Hematopoietic multipotent progenitor cell treated with erythropoietin and hydrocortisone succinate and interleukin-3 and kit ligand, for 15 days (in vitro differentiated cells): ENCODE results near the gene ITGB3.
"Not testable (repeated sequence)": the region's sequence is repeated elsewhere in the genome, so short reads cannot be mapped to it uniquely, and the experiment has no call there.

Experiments
- DNase-seq: peaks from one replicate; pipeline ENCODE4 v3.0.0-alpha.2; 2015; ENCODE audit warnings: low spot score

ITGB3 gene

DNA sequence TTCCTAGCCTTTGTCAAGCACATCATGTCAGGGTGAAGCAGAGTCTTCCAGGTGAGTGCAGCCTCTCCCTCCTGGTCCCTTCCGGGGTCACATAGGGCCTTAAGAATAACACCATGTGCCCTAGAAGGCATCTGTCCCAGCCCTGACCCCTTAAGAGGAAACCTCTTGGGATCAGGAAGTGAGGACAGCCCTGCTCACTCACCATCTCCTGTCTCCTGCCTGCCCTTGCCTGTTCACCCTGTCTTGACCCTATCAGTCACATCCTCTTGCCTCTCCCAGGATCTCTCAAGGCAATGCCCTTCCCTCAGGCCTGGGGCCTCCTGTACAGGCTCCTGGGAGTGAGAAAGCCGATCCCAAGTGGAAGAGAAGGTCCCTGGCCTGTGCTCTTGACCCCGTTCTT lies 30.6 kb upstream of the ITGB3 start:
- no peak for DNase-seq

DNA sequence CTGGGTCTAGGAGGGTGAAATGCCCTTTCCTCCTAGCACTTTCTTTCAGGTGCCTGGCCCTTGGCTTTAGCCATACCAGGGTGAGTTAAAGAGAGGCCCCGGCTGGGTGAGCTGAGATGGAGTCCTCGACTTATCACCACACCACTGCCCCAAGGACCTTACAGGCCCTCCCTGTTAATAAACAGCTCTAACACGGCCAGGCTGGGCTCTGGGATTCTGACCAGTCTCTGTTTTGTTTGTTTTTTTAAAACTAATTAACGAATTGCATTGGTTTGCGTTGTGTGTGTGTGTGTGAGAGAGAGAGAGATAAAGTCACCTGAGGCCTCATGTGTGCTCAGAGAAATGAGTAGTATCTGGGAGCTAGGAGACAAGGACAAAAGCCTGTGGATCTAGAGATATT lies 30.2 kb upstream of the ITGB3 start:
- no peak for DNase-seq

DNA sequence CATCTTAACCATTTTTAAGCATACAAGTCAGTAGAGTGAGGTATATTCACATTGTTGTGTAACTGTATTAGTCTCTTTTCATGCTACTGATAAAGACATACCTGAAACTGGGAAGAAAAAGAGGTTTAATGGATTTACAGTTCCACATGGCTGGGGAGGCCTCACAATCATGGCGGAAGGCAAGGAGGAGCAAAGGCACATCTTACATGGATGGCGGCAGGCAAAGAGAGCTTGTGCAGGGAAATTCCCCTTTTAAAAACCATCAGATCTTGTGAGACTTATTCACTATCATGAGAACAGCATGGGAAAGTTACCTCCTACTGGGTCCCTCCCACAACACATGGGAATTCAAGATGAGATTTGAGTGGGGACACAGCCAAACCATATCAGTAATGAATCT lies 29.6 kb upstream of the ITGB3 start:
- DNase-seq, result not testable (repeated sequence)

DNA sequence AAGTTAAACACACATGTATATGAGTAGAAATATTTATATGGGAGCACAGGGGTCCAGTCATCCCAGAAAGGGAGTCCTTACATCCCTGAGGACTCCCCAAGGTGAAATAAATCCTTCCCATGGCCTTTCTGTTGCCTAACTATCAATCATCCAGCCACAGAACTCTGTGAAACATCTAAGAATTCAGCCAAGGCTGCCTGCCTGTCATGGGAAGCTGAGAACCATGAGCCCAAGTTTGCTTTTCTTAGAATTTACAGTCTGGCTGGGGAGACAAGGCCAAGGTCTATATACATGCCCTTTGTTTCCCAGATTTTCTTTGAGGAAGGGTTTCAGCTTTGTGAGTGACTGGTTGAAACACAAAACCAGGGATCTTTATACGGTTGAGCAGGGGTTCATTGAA lies 28.7 kb upstream of the ITGB3 start:
- DNase-seq, result no peak

DNA sequence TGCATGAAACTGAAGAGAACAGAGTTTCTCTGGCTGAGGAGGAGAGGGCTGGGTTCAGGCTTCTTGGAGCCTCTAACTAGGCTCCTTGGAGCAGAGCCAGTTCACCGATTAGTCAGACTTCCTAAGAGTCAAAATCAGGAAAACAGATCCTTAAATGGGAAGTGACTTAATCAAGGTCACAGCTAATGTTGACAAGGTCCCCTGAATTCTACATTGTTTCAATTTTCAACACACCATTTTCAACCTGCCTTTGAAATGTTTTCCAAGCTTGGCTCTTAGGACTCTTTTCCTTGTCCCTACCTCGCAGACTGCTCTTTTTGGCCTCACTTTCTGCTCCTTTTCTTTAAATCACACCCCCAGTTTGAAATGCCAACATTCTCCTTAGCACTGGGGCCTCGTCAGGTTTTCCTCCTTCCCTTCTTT lies 28.2 kb upstream of the ITGB3 start:
- peak; percentile 37 for DNase-seq

DNA sequence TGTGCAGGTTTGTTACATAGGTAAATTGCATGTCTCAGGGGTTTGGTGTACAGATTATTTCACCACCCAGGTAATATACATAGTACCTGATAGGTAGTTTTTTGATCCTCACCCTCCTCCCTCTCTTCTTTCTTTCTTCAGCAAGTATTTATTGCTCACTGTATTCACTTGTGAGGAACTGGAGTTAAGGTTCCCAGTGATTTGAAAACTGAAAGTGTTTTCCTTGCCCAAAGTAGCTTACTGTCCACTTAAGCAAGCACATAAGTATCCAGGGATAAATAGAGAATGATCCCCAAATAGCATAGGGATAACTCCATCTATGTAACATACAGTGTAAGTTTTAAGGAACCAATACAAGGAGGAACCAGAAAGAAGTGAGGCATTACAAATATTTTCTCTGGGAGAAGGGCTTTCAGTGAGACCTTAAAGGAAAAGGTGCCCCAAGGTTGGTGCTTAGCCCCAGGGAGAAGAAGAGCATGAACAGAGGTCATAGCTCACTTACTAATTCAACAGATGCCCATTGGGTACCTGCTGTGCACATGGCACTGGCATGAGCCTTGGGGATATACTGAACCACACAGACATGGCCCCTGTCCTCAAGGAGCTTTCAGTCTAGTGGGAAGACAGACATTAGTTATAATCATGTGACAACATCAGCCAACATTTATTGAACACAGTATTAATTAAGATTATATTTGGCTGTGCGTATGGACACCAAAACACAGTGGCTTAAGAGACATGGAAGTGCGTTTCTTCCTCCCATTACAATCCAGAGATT lies 27.5 kb upstream of the ITGB3 start:
- no peak for DNase-seq

DNA sequence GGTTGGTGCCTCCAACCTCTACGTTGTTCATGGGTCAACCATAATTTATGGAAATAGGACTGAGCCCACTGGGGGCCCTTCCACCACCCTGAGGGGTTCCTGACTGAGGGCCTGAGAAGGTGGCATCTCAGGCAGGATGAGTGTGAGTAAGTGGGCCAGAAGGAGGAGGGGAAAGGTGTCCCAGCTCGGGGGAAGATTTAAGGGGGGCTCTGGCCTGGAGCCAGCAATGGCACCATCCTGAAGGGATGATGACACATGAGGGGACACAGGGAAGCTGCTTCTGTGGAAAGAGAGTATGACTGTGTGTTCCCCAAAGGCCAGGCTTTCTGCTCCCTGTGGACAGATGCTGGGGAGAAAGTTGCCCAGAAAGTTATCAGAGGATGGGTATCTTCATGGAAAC lies 25.8 kb upstream of the ITGB3 start:
- DNase-seq, result no peak

DNA sequence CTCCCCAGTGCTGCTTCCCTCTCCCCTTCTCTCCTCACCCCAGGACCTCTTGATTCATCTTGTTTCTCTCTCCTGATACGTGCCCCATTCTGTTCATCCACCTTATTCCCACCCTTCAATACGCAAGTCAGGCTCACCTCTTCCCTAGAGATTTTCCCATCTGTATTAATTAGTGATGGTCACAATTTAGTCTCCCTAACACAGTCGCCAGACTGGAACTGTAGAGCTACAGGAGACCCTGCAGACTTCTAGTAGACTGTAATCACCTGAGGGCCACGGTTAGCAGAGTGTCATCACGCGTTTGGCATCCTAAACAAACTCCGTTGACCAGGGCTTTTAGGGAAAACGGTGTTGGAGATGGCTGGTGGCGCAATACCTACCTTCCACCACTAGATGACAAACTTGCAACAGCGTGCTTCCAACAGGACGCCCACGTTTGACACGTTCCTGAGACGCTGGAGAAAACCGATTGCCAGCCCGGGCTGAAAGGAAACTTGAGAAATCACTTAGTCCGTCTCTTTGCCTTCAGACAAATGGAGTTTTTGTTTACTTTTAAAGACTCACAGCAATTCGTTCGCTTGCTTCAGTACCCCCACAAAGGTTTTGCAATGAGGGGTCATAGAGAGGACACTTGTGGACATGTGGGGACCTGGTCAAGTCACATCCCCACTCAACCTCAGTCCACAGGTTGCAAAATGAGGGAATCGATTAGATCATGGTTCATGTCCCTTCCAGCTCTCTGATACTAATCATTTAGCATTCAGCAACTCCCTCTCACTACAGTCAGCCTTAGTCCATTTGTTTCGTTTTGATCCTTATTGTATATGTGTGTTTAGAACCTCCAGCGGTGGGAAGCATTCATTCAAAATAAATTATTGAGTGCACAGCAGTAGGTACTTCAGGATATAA lies 23.8 kb upstream of the ITGB3 start:
- DNase-seq, result peak; percentile 86

DNA sequence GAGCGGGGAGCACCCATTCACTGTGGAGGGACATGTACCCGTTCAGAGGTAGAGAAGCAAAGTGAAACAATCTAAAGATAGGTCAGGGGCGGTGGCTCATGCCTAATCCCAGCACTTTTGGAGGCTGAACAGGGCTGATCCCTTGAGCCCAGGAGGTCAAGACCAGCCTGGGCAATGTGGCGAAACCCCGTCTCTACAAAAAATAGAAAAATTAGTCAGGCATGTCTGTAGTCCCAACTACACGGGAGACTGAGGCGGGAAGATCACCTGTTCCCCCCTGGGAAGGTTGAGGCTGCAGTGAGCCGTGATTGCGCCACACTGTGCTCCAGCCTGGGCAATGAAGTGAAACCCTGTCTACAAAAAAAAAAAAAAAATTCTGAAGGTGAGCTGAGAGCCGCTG lies 22.8 kb upstream of the ITGB3 start:
- no peak for DNase-seq

DNA sequence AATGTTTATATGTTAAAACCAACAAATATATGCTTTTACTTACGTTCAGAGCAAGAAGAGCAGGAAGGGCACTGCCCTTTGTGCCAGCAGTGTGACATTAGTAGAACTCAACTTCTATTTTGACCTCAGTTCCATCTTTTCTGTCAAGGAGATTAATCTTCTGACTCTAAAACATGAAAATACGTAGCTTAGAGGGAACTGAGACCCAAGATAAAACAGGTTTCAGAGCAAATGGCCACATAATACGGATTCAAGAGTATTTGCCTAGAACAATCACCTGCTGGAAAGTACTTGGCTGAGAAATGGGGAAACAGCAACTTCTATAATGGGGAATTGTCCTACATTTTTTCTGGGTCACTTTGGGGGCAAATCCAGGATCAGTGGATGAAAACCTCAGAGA lies 22.3 kb upstream of the ITGB3 start:
- no peak for DNase-seq

DNA sequence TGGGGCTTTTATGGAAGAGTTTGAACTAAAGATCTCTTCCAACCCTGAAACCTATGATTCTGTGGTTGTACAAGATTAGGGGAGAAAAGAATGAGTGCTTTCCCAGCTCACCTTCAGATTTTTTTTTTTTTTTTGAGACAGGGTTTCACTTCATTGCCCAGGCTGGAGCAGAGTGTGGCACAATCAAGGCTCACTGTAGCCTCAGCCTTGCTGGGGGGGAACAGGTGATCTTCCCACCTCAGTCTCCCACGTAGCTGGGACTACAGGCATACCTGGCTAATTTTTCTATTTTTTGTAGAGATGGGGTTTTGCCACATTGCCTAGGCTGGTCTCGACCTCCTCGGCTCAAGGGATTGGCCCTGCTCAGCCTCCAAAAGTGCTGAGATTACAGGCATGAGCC lies 21.8 kb upstream of the ITGB3 start:
- DNase-seq, result no peak

DNA sequence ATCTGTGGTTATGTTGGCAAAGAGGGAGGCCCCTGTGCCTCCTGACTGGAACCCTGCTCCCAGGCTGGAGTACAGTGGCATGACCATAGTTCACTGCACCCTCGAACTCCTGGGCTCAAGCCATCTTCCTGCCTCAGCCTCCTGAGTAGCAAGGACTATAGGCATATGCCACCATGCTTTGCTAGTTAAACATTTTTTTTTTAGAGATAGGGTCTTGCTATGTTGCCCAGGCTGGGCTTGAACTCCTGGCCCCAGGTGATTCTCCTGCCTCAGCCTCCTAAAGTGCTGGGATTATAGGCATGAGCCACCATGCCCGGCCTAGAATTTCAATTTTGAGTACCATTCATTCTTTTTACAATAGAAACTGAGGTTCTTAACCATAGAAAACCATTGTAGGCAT lies 21.2 kb upstream of the ITGB3 start:
- no peak for DNase-seq

DNA sequence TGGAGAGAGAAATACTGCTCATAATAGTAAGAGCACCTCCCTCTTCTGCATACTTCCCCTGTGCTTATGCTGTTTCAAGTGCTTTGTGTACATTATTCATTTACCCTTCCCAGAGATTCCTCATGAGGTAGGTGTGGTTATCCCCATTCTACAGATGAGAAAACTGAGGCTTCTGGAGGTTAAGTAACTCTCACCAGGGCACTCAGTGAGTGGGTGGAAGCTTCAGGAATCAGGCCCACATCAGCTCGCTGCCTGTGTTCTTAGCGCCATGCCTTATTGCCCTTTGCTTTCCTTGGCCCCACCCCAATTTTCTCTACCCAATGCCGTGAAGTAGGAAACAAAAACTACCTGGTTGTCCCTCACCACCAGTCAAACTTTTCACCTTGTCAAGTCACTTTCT lies 18.1 kb upstream of the ITGB3 start:
- DNase-seq, result no peak

DNA sequence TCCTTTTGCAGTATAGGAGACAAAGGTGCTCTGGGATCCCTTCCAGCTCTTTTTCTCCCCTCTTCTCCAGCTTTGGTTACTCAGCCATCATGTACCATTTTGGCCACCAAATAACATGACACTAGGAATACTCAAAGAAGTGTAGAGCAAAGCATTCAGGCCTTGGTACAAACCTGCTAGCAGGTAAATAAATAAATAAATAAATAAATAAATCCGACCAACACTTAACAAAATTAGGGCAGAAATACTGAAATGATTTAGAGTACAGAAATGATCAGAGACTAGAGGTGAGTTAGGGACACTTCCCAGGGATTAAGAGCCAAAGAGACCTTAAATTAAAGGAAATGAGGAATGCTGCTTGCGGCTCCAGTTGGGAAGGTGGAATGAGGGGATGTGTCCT lies 17.7 kb upstream of the ITGB3 start:
- no peak for DNase-seq

DNA sequence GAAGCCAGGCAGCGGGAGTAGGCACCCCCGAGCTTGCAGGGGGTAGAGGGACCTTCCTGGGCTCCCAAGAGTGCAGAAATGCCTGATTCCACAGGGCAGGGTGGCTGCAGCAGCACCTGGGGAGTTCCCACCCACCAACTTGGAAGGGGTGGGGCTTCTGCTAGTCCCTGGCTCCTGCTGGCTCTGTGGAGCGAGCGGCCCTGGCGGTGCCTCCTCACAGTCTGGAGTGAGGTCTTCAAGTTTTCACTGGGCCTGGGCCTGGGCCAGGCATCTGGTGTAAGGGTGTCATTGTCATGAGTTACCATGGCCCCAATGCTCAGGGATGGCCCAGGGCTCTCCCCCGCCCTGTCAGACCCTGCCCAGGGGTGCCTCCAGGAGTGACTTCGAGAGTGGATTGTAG lies 15.8 kb upstream of the ITGB3 start:
- no peak for DNase-seq

DNA sequence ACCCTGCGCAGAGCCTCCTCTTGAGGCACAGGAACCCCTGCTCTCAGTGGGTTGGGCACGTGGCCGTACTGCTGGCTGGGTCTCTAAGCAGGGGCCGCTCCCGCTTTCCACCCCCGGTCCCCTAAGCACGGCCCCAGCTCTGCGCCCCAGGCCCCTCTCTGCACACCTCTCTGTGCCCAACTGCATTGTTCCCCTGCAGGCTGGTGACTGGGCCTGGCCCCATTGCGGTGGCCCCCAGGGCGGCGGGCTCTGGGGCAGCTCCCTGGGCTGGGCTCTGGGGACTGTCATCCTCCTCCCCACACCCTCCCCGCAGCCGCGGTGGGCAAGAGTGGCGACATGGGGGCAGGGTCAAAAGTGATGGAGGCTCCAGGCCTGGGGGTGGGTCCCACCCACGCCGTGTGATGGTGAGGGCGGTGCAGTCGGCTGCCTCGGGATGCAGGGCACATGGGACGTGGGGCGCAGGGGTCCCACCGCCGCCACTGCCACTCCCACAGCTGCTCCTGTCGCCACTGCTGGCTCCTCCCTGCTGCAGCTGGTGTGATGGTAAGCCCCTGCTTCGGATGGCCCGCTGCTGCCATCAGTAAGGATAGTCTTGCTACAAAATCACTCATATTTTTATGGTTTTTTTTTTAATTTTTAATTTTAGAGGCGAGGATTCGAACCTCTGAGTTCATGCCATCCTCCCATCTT lies 15.2 kb upstream of the ITGB3 start:
- no peak for DNase-seq

DNA sequence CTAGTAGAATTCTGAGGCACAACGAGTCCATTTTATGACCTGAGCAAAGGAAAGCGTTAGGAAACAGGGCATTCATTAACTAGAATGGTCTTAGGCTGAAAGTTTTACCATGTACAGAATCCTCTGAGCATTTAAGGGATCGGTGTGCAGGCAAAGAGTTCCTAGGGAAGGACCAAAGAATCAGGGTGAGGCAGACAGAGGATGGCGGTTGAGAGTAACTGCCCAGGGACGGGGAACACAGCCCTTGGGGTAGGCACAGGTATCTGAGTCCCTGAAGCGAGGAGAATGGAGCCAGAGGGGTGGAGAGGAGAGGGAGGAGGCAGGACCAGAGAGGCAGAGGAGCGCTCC lies 14.0 kb upstream of the ITGB3 start:
- no peak for DNase-seq

DNA sequence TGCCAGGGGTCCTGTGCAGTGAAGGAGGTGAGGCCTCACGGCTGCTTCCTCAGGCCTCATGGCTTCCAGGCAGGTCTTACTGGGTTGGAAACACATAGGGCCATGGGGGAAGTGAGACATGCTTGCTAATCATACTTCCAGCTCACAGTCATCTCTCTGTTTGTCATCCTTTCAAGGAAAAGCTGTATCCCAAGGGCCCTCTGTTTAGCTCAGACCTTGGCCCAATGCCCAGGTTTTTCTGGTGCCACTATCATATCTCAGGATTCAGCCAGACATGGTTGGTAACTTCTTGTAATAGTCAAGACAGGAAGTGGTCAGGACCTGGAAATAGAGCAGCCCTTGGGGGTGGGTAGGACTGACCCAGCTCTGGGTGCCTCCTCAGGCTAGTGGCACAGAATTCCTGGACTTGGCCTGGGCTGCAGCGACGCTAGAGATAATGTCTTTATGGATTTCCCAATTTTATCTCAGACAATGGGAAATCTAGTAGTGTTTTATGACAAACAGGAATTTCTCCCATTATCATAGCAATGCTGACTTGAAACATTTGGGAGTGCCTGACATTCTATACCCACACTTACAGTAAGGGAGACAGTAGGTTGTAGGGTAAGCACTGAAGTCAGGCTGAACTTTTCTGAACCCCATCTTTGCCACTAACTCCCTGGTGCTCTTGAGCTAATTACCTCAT lies 13.5 kb upstream of the ITGB3 start:
- peak; percentile 50 for DNase-seq

DNA sequence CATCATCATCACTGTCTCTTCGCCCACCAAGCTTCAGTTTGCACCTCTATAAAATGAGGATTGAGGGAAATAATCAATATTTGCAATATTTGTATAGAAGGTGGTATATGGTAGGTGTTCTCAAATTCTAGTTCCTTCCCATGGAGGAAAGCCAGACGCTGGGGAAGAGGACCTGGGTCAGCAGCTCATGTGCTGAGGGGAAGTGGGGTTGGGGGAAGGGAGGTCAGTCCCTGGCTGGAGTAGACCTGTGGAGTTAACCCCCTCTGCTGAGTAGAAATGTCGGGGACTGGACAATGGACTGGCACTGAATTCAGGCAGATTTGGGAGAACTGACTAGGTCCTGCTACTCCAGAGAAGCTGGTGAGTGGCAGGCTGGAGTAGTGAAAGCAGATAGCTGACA lies 12.8 kb upstream of the ITGB3 start:
- no peak for DNase-seq

DNA sequence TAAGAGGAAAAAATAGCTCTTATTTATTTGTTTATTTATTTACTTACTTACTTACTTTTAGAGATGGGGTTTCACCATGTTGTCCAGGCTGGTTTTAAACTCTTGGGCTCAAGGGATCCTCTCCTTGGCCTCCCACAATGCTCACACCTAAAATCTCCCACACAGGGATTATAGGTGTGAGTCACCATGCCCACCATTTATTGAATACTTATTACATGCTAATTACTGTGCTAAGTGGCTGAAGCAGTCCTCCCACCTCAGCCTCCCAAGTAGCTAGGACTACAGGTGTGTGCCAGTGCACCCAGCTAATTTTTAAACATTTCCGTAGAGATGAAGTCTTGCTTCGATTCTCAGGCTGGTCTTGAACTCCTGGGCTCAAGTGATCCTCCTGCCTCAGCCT lies 11.0 kb upstream of the ITGB3 start:
- DNase-seq, result no peak

DNA sequence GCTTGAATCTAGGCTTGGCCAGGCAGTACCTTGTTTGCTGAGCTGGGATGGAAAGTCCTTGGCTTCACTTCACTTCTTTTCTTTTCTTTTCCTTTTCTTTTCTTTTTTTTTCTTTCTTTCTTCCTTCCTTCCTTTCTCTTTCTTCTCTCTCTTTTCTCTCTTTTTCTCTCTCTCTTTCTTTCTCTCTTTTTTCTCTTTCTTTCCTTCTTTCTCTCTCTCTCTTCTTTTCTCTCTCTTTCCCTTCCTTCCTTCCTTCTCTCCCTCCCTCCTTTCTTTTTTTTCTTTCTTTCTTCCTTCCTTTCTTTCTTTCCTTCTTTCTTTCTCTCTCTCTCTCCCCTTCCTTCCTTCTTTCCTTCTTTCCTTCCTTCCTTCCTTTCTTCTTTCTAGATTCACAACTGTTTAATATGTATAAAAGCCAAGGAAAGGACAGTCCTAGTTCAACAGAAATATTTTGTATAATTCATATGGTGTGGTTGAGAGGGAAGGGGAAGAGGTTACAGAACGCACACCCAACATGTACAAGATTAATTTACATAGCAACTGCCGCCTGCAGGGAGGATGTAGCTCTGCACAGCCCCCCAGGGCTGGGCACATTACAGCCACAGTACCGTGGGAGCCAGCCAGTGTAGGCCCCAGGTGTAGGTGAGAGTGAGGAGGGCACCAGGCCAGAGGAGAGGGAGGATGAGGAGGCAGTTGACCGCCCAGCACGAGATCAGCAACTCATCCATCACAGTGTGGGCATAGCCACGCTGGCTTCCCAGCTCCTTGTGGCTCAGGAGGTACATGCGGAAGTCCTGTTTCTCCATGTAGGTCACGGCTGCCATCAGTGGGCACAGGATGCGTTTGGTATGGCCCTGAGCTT lies 9.7 kb upstream of the ITGB3 start:
- DNase-seq, result no peak
